Neural progenitor cell (in vitro differentiated cells): ENCODE results near the gene SDCCAG8. TPM values are rescaled to one million over a fixed set of nuclear protein-coding genes. Genes with fewer than 3 reads are reported as not detected.

ENCODE experiments used
- DNase-seq: peaks from one replicate; pipeline ENCODE4 v3.0.0-alpha.2; 2016; ENCODE audit warnings: low spot score
- H2AFZ ChIP-seq: fragments of 200-600 bp; sonication (generic); replicated peaks from 2 replicates; pipeline ENCODE4 v1.6.1; 2016; ENCODE audit warnings: antibody characterized with exemption
- H3F3A ChIP-seq: fragments of 200-600 bp; sonication (generic); 2 replicates; pipeline ENCODE4 v1.6.1; 2016; ENCODE audit warnings: antibody characterized with exemption, low read depth
- H3K27ac ChIP-seq: fragments of 200-600 bp; sonication (generic); 2 replicates; pipeline ENCODE4 v1.5.1; 2016; ENCODE audit warnings: mild to moderate bottlenecking
- H3K27me3 ChIP-seq: fragments of 200-600 bp; sonication (generic); 2 replicates; pipeline ENCODE4 v1.6.1; 2016; ENCODE audit warnings: mild to moderate bottlenecking, moderate library complexity
- H3K36me3 ChIP-seq: fragments of 200-600 bp; sonication (generic); 2 replicates; pipeline ENCODE4 v1.5.1; 2016
- H3K4me1 ChIP-seq: fragments of 200-600 bp; sonication (generic); 2 replicates; pipeline ENCODE4 v1.6.1; 2016; ENCODE audit warnings: mixed run types
- H3K4me2 ChIP-seq: fragments of 200-600 bp; sonication (generic); 2 replicates; pipeline ENCODE4 v1.6.1; 2016
- H3K4me3 ChIP-seq: fragments of 200-600 bp; sonication (generic); 2 replicates; pipeline ENCODE4 v1.5.1; 2016
- H3K79me2 ChIP-seq: fragments of 200-600 bp; sonication (generic); 2 replicates; pipeline ENCODE4 v1.6.1; 2016; ENCODE audit warnings: low read depth
- H3K9ac ChIP-seq: fragments of 200-600 bp; sonication (generic); 2 replicates; pipeline ENCODE4 v1.6.1; 2016
- H3K9me3 ChIP-seq: fragments of 200-600 bp; sonication (generic); 2 replicates; pipeline ENCODE4 v1.5.1; 2016; ENCODE audit warnings: low read depth
- H4K20me1 ChIP-seq: fragments of 200-600 bp; sonication (generic); 2 replicates; pipeline ENCODE4 v1.6.1; 2016; ENCODE audit warnings: low read depth
- H3K27ac Mint-ChIP-seq: 3 replicates; pipeline ENCODE4 v1.8.0; 2021; ENCODE audit warnings: mixed read lengths
- H3K27me3 Mint-ChIP-seq: 2 replicates; pipeline ENCODE4 v1.8.0; 2022; ENCODE audit warnings: low read depth, mild to moderate bottlenecking, inconsistent platforms, moderate library complexity, mixed read lengths; ENCODE audit not compliant: insufficient read depth
- H3K36me3 Mint-ChIP-seq: 3 replicates; pipeline ENCODE4 v1.8.0; 2021; ENCODE audit warnings: mixed read lengths
- H3K4me1 Mint-ChIP-seq: 3 replicates; pipeline ENCODE4 v1.8.0; 2021; ENCODE audit warnings: mixed read lengths
- H3K4me3 Mint-ChIP-seq: 3 replicates; pipeline ENCODE4 v1.8.0; 2021; ENCODE audit warnings: mild to moderate bottlenecking, moderate library complexity, mixed read lengths
- H3K9me3 Mint-ChIP-seq: 3 replicates; pipeline ENCODE4 v1.8.0; 2020; ENCODE audit warnings: mixed read lengths
- EZH2 ChIP-seq: fragments of 200-600 bp; sonication (generic); IDR thresholded peaks from 2 replicates; pipeline ENCODE4 v1.6.1; 2017; ENCODE audit warnings: antibody characterized with exemption, mild to moderate bottlenecking, moderate library complexity
- EZH2phosphoT487 ChIP-seq: fragments of 200-600 bp; sonication (generic); IDR thresholded peaks from 2 replicates; pipeline ENCODE4 v1.6.1; 2017; ENCODE audit warnings: antibody characterized with exemption
- total RNA-seq: library from RNA; depleted of rRNA; stranded (reverse); fragments of >200 nt; gene quantifications from 2 replicates; pipeline ENCODE4 v1.2.3, GENCODE V29; 2015; ENCODE audit warnings: low replicate concordance
- TF ChIP-seq, protein P1 (sequence below): fragments of 200-600 bp; sonication (generic); IDR thresholded peaks from 2 replicates; pipeline ENCODE4 v1.5.1; 2017; ENCODE audit warnings: antibody characterized with exemption, mild to moderate bottlenecking

The SDCCAG8 gene
- total RNA-seq, 1 donor from 2014 or later: 30.3 TPM

DNA sequence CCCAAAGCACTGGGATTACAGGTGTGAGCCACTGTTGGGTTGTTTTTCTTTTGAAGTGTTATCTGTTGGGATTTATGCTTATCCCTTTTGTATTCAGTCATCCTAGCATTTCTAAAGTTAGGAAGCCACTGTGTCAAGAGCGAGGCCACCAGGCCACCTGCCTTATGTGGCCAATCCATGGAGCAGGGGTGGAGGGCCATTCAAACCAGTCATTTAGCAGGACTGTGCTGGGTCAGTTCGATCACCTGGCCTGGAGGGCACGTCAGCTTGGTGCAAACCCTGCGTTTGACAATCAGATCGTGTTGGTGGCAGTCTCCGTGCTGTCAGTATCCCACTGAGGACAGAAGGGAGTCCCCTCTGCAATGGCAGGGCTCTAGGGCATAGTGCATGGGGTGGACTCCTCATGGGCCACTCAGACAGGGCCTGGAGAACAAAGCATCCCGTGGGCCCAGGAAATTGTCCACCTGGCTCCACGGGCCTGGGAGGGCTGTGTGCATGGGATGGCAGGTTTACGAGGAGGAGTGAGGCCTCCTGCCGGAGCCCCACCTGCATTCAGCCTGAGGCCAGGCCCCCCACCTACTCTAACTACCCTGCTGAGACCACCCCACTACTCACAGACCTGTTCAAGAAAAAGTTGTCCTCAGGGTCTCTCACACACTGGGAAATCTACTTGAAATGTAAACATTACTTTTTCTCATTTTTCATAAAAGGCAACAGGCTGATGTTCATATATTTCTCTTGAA lies 242.3 kb downstream of the SDCCAG8 start:
- H3K4me1 Mint-ChIP-seq: peaks cover 34% of the 10 kb centered on the region
- no peaks in the 10 kb centered on the region for H3K9me3 Mint-ChIP-seq
- H3K4me3 ChIP-seq: no peak overlapping the region
- no peaks in the 10 kb centered on the region for H3F3A ChIP-seq
- no peak overlapping the region for H3K4me3 Mint-ChIP-seq
- no peaks in the 10 kb centered on the region for H4K20me1 ChIP-seq
- no peaks in the 10 kb centered on the region for H3K27me3 ChIP-seq
- H2AFZ ChIP-seq: no peak overlapping the region
- H3K36me3 ChIP-seq: no peaks in the 10 kb centered on the region
- H3K9ac ChIP-seq: no peak overlapping the region
- peaks cover 10% of the 10 kb centered on the region for H3K27me3 Mint-ChIP-seq
- H3K27ac Mint-ChIP-seq: no peak overlapping the region
- DNase-seq: no peak
- no peak overlapping the region for H3K27ac ChIP-seq
- peaks cover 11% of the 10 kb centered on the region for H3K4me1 ChIP-seq
- no peak for TF ChIP-seq EZH2phosphoT487
- TF ChIP-seq, protein P1, sequence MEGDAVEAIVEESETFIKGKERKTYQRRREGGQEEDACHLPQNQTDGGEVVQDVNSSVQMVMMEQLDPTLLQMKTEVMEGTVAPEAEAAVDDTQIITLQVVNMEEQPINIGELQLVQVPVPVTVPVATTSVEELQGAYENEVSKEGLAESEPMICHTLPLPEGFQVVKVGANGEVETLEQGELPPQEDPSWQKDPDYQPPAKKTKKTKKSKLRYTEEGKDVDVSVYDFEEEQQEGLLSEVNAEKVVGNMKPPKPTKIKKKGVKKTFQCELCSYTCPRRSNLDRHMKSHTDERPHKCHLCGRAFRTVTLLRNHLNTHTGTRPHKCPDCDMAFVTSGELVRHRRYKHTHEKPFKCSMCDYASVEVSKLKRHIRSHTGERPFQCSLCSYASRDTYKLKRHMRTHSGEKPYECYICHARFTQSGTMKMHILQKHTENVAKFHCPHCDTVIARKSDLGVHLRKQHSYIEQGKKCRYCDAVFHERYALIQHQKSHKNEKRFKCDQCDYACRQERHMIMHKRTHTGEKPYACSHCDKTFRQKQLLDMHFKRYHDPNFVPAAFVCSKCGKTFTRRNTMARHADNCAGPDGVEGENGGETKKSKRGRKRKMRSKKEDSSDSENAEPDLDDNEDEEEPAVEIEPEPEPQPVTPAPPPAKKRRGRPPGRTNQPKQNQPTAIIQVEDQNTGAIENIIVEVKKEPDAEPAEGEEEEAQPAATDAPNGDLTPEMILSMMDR: no peak
- no peak for TF ChIP-seq EZH2
- H3K36me3 Mint-ChIP-seq: peaks cover 20% of the 10 kb centered on the region
- H3K9me3 ChIP-seq: no peaks in the 10 kb centered on the region
- no peak overlapping the region for H3K4me2 ChIP-seq
- H3K79me2 ChIP-seq: no peaks in the 10 kb centered on the region

DNA sequence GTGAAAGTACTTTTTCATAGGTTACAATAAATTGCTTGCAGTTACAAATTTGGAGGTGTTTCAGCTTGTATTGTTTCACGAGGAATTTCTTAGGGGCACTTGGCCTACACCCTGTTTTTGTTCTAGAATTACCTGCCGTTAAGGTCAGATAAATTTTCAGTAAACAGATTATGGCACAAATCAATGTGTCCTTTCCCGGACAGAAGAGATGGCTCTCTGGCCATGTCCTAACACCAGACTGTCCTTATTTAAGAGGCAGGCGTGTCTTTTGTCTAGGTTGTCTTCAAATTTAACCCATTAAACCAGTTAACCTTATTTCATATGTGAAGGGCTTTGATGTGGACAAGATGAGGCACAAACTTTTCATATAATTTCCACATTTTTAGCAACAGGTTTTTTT lies 243.4 kb downstream of the SDCCAG8 start:
- Histone ChIP-seq H2AFZ (no peak overlapping the region), H3K4me2 (no peak overlapping the region), H3K27ac (no peak overlapping the region), H3K9ac (no peak overlapping the region), H3K4me3 (no peak overlapping the region), H3F3A (no peaks in the 10 kb centered on the region), H3K4me1 (peaks cover 11% of the 10 kb centered on the region), H3K27me3 (no peaks in the 10 kb centered on the region), H4K20me1 (no peaks in the 10 kb centered on the region), H3K79me2 (no peaks in the 10 kb centered on the region), H3K9me3 (no peaks in the 10 kb centered on the region), H3K36me3 (no peaks in the 10 kb centered on the region)
- Mint-ChIP-seq H3K36me3 (peaks cover 22% of the 10 kb centered on the region), H3K27ac (no peak overlapping the region), H3K9me3 (no peaks in the 10 kb centered on the region), H3K27me3 (peaks cover 10% of the 10 kb centered on the region), H3K4me3 (no peak overlapping the region), H3K4me1 (peaks cover 27% of the 10 kb centered on the region)
- no peak for DNase-seq
- TF ChIP-seq, protein P1: no peak
- TF ChIP-seq EZH2 (no peak), EZH2phosphoT487 (no peak)

DNA sequence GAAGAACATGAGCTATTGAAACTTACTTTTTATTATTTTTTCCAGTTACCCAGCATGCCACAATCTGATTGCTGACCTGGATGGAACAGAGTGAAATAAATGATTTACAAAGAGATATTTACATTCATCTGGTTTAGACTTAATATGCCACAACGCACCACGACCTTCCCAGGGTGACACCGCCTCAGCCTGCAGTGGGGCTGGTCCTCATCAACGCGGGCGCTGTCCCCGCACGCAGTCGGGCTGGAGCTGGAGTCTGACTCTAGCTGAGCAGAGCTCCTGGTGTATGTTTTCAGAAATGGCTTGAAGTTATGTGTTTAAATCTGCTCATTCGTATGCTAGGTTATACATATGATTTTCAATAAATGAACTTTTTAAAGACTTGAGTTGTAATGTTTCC lies 243.9 kb downstream of the SDCCAG8 start:
- H3K9me3 Mint-ChIP-seq: no peaks in the 10 kb centered on the region
- Histone ChIP-seq H3K27me3 (no peaks in the 10 kb centered on the region), H3K27ac (no peak overlapping the region), H3K36me3 (no peaks in the 10 kb centered on the region), H3K79me2 (no peaks in the 10 kb centered on the region), H4K20me1 (no peaks in the 10 kb centered on the region), H3K4me3 (no peak overlapping the region), H3K9ac (no peak overlapping the region), H3K9me3 (no peaks in the 10 kb centered on the region), H3K4me1 (peaks cover 11% of the 10 kb centered on the region), H3F3A (no peaks in the 10 kb centered on the region), H2AFZ (no peak overlapping the region), H3K4me2 (no peak overlapping the region)
- H3K36me3 Mint-ChIP-seq: peaks cover 22% of the 10 kb centered on the region
- H3K27me3 Mint-ChIP-seq: peaks cover 10% of the 10 kb centered on the region
- H3K4me1 Mint-ChIP-seq: peaks cover 23% of the 10 kb centered on the region
- no peak overlapping the region for H3K27ac Mint-ChIP-seq
- no peak overlapping the region for H3K4me3 Mint-ChIP-seq
- TF ChIP-seq EZH2: no peak
- no peak for TF ChIP-seq EZH2phosphoT487
- TF ChIP-seq, protein P1: no peak
- DNase-seq: no peak
